ENCODE results near the gene CMPK2. TPM values are rescaled to one million over a fixed set of nuclear protein-coding genes. Genes with fewer than 3 reads are reported as not detected.

Gene CMPK2
- total and polyA plus RNA-seq, 4 donors, result 5.7 to 14.8 (median 11.2) TPM

GRCh38 chr2:6896930-6897759, 31.4 kb upstream of the CMPK2 start:
- Histone ChIP-seq H3K27ac (ENCODE audit: low read depth in 1 of 2, low read length in 1 of 2) (no peak overlapping the region), H3K9ac (ENCODE audit: insufficient read depth in 1 of 2, low read length in 2 of 2) (no peak overlapping the region), H3K27me3 (ENCODE audit: control insufficient read depth in 3 of 3, insufficient read depth in 3 of 3, low read length in 2 of 3) (no peaks in the 10 kb centered on the region), H3K4me3 (no peak overlapping the region), H3K36me3 (ENCODE audit: control insufficient read depth in 4 of 4, insufficient read depth in 4 of 4, low read length in 4 of 4) (peaks cover 0 to 2% (median 0%) of the 10 kb centered on the region in 4 donors), H3K4me1 (ENCODE audit: control insufficient read depth in 5 of 5, insufficient read depth in 5 of 5, low read length in 5 of 5) (no peaks in the 10 kb centered on the region), H3K9me3 (ENCODE audit: control insufficient read depth in 4 of 4, insufficient read depth in 3 of 4, low read length in 3 of 4) (no peaks in the 10 kb centered on the region)
- 77 to 83% methylated on average over 5 of the region's 5 CpGs for WGBS, 2 donors
- ATAC-seq (ENCODE audit: insufficient read depth, low FRiP score) (no peak), DNase-seq (peak in 2 of 3 donors; percentile 68 to 77)
- TF ChIP-seq, protein P1, sequence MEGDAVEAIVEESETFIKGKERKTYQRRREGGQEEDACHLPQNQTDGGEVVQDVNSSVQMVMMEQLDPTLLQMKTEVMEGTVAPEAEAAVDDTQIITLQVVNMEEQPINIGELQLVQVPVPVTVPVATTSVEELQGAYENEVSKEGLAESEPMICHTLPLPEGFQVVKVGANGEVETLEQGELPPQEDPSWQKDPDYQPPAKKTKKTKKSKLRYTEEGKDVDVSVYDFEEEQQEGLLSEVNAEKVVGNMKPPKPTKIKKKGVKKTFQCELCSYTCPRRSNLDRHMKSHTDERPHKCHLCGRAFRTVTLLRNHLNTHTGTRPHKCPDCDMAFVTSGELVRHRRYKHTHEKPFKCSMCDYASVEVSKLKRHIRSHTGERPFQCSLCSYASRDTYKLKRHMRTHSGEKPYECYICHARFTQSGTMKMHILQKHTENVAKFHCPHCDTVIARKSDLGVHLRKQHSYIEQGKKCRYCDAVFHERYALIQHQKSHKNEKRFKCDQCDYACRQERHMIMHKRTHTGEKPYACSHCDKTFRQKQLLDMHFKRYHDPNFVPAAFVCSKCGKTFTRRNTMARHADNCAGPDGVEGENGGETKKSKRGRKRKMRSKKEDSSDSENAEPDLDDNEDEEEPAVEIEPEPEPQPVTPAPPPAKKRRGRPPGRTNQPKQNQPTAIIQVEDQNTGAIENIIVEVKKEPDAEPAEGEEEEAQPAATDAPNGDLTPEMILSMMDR (IDR thresholded peaks at IDR 0.05; ENCODE audit: control extremely low read depth, extremely low read depth), result peak; percentile 62

DNA sequence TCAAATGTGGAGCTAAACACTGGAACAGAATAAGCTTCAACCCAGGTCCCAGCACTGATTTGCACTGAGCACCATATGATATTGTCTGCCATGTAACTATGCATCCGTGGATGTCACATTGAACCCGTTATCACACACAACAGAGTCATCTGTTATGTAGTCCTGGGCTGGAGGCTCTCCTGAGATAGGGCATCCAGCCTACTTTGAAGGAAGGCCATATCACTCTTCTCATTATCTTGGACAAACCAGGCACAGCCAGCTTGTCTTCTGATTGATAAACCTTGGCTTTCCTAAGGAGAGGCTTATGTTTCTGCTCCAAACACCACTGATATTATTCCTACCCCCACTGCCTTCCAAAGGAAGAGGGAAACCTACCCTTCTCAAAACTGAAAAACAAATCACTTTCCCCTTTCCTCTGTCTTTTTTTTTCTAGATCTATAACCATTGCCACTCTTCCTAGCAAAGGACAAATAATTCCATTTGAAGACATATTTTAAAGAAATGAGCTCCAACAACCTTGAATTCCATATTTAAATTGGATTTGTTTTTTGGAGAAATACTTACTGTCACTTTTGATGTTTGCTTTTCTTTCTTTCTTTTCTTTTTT, 28.3 kb upstream of the CMPK2 start:
- WGBS, 2 donors, result 89% methylated on average over 2 of the region's 2 CpGs
- no peaks in the 10 kb centered on the region for H3K9me3 ChIP-seq (ENCODE audit: control insufficient read depth in 4 of 4, insufficient read depth in 3 of 4, low read length in 3 of 4)
- no peak overlapping the region for H3K27ac ChIP-seq (ENCODE audit: low read depth in 1 of 2, low read length in 1 of 2)
- no peak for ATAC-seq (ENCODE audit: insufficient read depth, low FRiP score)
- H3K4me3 ChIP-seq, result no peak overlapping the region
- TF ChIP-seq, protein P1 (IDR thresholded peaks at IDR 0.05; ENCODE audit: control extremely low read depth, extremely low read depth), result no peak
- peaks cover 0 to 5% (median 1%) of the 10 kb centered on the region in 4 donors for H3K36me3 ChIP-seq (ENCODE audit: control insufficient read depth in 4 of 4, insufficient read depth in 4 of 4, low read length in 4 of 4)
- no peak for DNase-seq
- H3K27me3 ChIP-seq (ENCODE audit: control insufficient read depth in 3 of 3, insufficient read depth in 3 of 3, low read length in 2 of 3), result no peaks in the 10 kb centered on the region
- no peaks in the 10 kb centered on the region for H3K4me1 ChIP-seq (ENCODE audit: control insufficient read depth in 5 of 5, insufficient read depth in 5 of 5, low read length in 5 of 5)
- no peak overlapping the region for H3K9ac ChIP-seq (ENCODE audit: insufficient read depth in 1 of 2, low read length in 2 of 2)

GRCh38 chr2:6888724-6889123, 23.0 kb upstream of the CMPK2 start:
- DNase-seq, result no peak
- TF ChIP-seq, protein P1 (IDR thresholded peaks at IDR 0.05; ENCODE audit: control extremely low read depth, extremely low read depth), result no peak
- peaks cover 0 to 4% (median 0%) of the 10 kb centered on the region in 5 donors for H3K4me1 ChIP-seq (ENCODE audit: control insufficient read depth in 5 of 5, insufficient read depth in 5 of 5, low read length in 5 of 5)
- no peak for ATAC-seq (ENCODE audit: insufficient read depth, low FRiP score)
- no peak overlapping the region for H3K27ac ChIP-seq (ENCODE audit: low read depth in 1 of 2, low read length in 1 of 2)
- no peak overlapping the region for H3K4me3 ChIP-seq
- peaks cover 0 to 5% (median 0%) of the 10 kb centered on the region in 4 donors for H3K36me3 ChIP-seq (ENCODE audit: control insufficient read depth in 4 of 4, insufficient read depth in 4 of 4, low read length in 4 of 4)
- H3K27me3 ChIP-seq (ENCODE audit: control insufficient read depth in 3 of 3, insufficient read depth in 3 of 3, low read length in 2 of 3), result no peaks in the 10 kb centered on the region
- H3K9ac ChIP-seq (ENCODE audit: insufficient read depth in 1 of 2, low read length in 2 of 2), result no peak overlapping the region
- WGBS, 2 donors, result 97 to 98% methylated on average over 4 of the region's 4 CpGs
- H3K9me3 ChIP-seq (ENCODE audit: control insufficient read depth in 4 of 4, insufficient read depth in 3 of 4, low read length in 3 of 4), result no peaks in the 10 kb centered on the region
